IPS DF 4.7 (cell line): ENCODE measurements around the gene FANCM.

Experiments used
- DNase-seq: peaks from one replicate; pipeline ENCODE4 v3.0.0-alpha.2; 2013; ENCODE audit warnings: low spot score; ENCODE audit errors: extremely low read depth

FANCM gene

DNA sequence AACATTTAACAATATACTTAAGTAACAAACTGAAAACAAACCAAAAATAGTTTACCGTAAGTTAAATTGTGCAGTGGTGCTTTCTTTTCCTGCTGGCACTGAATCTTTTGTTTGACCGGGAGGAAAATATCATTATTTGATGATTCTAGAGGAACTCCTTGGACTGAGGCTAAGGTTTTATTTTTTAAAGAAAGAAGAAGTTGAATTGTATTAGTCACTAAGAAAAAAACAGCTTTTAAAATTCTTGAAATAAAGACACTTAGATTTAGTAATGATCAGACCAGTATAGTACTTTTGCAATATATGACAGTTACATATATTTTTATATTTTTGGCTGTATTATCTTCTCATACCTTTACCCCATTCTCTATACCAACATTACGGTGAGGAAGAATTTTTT, 107.0 kb downstream of the FANCM start:
- no peak for DNase-seq

DNA sequence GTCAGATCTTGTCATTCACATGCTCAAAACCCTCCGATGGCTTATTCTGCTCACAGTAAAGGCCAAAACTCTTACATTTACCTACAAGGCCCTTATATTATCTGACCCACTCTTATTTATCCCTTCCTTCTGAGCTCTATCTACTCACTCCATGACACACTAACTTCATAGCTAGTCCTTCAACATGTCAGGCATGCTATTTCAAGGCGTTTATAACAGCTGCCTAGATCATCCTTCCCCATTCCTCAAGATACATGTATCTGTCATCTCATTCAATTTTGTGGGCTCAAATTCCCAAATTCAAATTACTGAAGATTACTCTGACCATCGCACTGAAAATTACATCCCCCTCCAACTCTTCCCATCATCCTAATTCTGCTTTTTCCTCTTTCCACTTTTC, 110.4 kb downstream of the FANCM start:
- DNase-seq = no peak

DNA sequence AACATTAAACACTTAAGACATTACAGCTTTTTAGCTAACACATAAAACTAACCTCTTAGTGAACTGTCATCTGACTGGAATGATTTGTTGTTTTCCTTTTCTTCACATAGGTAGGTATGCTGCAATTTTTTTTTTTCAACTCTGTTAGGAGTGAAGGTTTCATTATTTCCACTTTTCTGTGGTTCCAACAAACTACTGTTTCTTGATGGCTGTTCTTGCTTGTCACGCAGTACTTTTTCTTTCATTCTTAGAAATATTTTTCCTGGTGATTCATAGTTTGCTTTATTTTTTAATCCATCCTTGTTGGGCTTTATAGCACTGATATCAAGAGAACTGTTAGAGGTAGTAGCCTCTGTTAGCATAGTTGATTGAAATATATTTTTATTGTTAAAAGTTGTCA, 111.0 kb downstream of the FANCM start:
- no peak for DNase-seq

DNA sequence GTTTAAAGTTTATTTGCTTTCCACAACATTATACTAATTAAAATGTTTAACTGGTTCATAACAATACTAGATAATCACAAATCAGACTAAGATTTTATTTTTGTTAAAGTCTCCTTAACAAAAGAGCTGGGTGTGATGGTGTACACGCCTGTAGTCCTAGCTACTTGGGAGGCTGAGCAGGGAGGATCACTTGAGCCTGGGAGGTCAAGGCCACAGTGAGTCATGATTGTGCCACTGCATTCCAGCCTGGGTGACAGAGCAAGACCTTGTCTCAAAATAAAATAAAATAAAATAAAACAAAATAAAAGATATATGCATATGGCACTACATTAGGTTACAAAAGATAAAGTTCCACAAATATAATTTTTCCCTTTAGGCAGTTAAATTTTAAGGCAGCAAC, 111.7 kb downstream of the FANCM start:
- DNase-seq = no peak

DNA sequence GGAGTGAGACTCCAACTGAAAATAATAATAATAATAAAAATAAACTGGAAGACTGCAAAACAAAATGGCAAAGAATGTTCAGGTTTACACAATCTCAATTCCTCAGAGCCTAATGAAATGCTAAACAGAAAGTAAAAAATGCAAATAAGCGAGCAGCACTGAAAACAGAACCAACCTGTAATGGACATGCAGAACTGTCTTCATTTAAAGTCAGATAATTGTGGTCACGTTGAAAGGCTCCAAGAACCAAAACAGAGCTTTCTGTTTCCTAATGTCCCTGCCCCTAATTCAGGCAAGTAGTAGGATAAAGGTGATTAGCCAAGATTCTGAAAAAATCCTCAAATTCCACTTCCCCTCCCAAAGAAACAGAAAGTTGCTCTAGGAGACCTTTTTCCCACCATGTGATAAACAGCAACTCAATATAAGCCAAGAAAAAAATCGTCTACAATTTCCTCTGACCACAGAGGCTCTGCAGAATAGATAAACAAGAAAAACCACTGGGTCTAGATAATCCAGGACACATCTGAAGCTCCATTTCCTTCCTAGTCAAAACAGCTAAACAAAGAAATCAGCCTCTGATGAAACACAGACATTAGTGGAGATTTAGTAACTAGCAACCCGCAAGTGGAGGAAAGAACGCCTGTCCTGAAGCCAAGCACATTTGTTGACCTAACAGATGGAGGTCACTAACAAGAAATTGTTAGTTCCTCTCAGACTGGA, 114.3 kb downstream of the FANCM start:
- no peak for DNase-seq
